ENCODE results near the gene UBE2E1.
A peak's percentile ranks its signal among the peaks of the same experiment; 100 is the strongest.

UBE2E1 gene

GRCh38 chr3:23805633-23806533, at the start of gene UBE2E1:
UBE2E1 (plus strand) TSS chr3:23805955; CDS start chr3:23807270, 1,315 bp downstream.
- H3K9ac ChIP-seq (ENCODE audit: low read length), result peak within 1 kb of the TSS; percentile 67
- H3K4me3 ChIP-seq (ENCODE audit: low read depth, low read length), result peak within 1 kb of the TSS; percentile 84
- H3K4me1 ChIP-seq (ENCODE audit: control insufficient read depth, insufficient read depth, low read length), result peaks cover 34% of the 10 kb centered on the region
- no peaks in the 10 kb centered on the region for H3K27me3 ChIP-seq (ENCODE audit: control insufficient read depth, insufficient read depth, low read length)
- no peaks in the 10 kb centered on the region for H3K9me3 ChIP-seq (ENCODE audit: control insufficient read depth, insufficient read depth, low read depth, low read length)
- H3K36me3 ChIP-seq (ENCODE audit: control insufficient read depth, insufficient read depth, low read length), result peaks cover 8% of the 10 kb centered on the region; the same call in 1 of the 2 replicates
- H3K27ac ChIP-seq (ENCODE audit: low read depth, low read length), result peak within 1 kb of the TSS; percentile 78; the same call in 1 of the 2 replicates

GRCh38 chr3:23756206-23756840, 49.4 kb upstream of the UBE2E1 start:
- H3K27ac ChIP-seq (ENCODE audit: low read depth, low read length), result no peak overlapping the region
- no peaks in the 10 kb centered on the region for H3K9me3 ChIP-seq (ENCODE audit: control insufficient read depth, insufficient read depth, low read depth, low read length)
- H3K36me3 ChIP-seq (ENCODE audit: control insufficient read depth, insufficient read depth, low read length), result no peaks in the 10 kb centered on the region
- no peaks in the 10 kb centered on the region for H3K27me3 ChIP-seq (ENCODE audit: control insufficient read depth, insufficient read depth, low read length)
- no peak overlapping the region for H3K4me3 ChIP-seq (ENCODE audit: low read depth, low read length)
- no peak overlapping the region for H3K9ac ChIP-seq (ENCODE audit: low read length)
- H3K4me1 ChIP-seq (ENCODE audit: control insufficient read depth, insufficient read depth, low read length), result peaks cover 24% of the 10 kb centered on the region

GRCh38 chr3:23758253-23758838, 47.4 kb upstream of the UBE2E1 start:
- H3K4me1 ChIP-seq (ENCODE audit: control insufficient read depth, insufficient read depth, low read length), result peaks cover 26% of the 10 kb centered on the region
- no peak overlapping the region for H3K27ac ChIP-seq (ENCODE audit: low read depth, low read length)
- H3K9me3 ChIP-seq (ENCODE audit: control insufficient read depth, insufficient read depth, low read depth, low read length), result no peaks in the 10 kb centered on the region
- H3K4me3 ChIP-seq (ENCODE audit: low read depth, low read length), result no peak overlapping the region
- no peak overlapping the region for H3K9ac ChIP-seq (ENCODE audit: low read length)
- H3K27me3 ChIP-seq (ENCODE audit: control insufficient read depth, insufficient read depth, low read length), result no peaks in the 10 kb centered on the region
- H3K36me3 ChIP-seq (ENCODE audit: control insufficient read depth, insufficient read depth, low read length), result no peaks in the 10 kb centered on the region

- Histone ChIP-seq H3K27ac (ENCODE audit: low read depth, low read length) (no peak overlapping the region), H3K4me1 (ENCODE audit: control insufficient read depth, insufficient read depth, low read length) (peaks cover 26% of the 10 kb centered on the region), H3K27me3 (ENCODE audit: control insufficient read depth, insufficient read depth, low read length) (no peaks in the 10 kb centered on the region), H3K4me3 (ENCODE audit: low read depth, low read length) (no peak overlapping the region), H3K9ac (ENCODE audit: low read length) (no peak overlapping the region), H3K36me3 (ENCODE audit: control insufficient read depth, insufficient read depth, low read length) (no peaks in the 10 kb centered on the region), H3K9me3 (ENCODE audit: control insufficient read depth, insufficient read depth, low read depth, low read length) (no peaks in the 10 kb centered on the region)
These were observed 45.4 kb upstream of the UBE2E1 start for GRCh38 chr3:23760325-23760724.

GRCh38 chr3:23760871-23761373, 44.8 kb upstream of the UBE2E1 start:
- Histone ChIP-seq H3K27me3 (ENCODE audit: control insufficient read depth, insufficient read depth, low read length) (no peaks in the 10 kb centered on the region), H3K9me3 (ENCODE audit: control insufficient read depth, insufficient read depth, low read depth, low read length) (no peaks in the 10 kb centered on the region), H3K27ac (ENCODE audit: low read depth, low read length) (no peak overlapping the region), H3K4me3 (ENCODE audit: low read depth, low read length) (no peak overlapping the region), H3K9ac (ENCODE audit: low read length) (no peak overlapping the region), H3K4me1 (ENCODE audit: control insufficient read depth, insufficient read depth, low read length) (peaks cover 26% of the 10 kb centered on the region), H3K36me3 (ENCODE audit: control insufficient read depth, insufficient read depth, low read length) (no peaks in the 10 kb centered on the region)

GRCh38 chr3:23761440-23761896, 44.3 kb upstream of the UBE2E1 start:
- Histone ChIP-seq H3K4me3 (ENCODE audit: low read depth, low read length) (no peak overlapping the region), H3K27ac (ENCODE audit: low read depth, low read length) (no peak overlapping the region), H3K9ac (ENCODE audit: low read length) (no peak overlapping the region), H3K4me1 (ENCODE audit: control insufficient read depth, insufficient read depth, low read length) (peaks cover 26% of the 10 kb centered on the region), H3K36me3 (ENCODE audit: control insufficient read depth, insufficient read depth, low read length) (no peaks in the 10 kb centered on the region), H3K27me3 (ENCODE audit: control insufficient read depth, insufficient read depth, low read length) (no peaks in the 10 kb centered on the region), H3K9me3 (ENCODE audit: control insufficient read depth, insufficient read depth, low read depth, low read length) (no peaks in the 10 kb centered on the region)

- Histone ChIP-seq H3K9me3 (ENCODE audit: control insufficient read depth, insufficient read depth, low read depth, low read length) (no peaks in the 10 kb centered on the region), H3K4me3 (ENCODE audit: low read depth, low read length) (no peak overlapping the region), H3K9ac (ENCODE audit: low read length) (no peak overlapping the region), H3K27ac (ENCODE audit: low read depth, low read length) (no peak overlapping the region), H3K36me3 (ENCODE audit: control insufficient read depth, insufficient read depth, low read length) (no peaks in the 10 kb centered on the region), H3K4me1 (ENCODE audit: control insufficient read depth, insufficient read depth, low read length) (peaks cover 26% of the 10 kb centered on the region), H3K27me3 (ENCODE audit: control insufficient read depth, insufficient read depth, low read length) (no peaks in the 10 kb centered on the region)
These were observed 43.5 kb upstream of the UBE2E1 start for GRCh38 chr3:23762214-23762613.

- Histone ChIP-seq H3K27me3 (ENCODE audit: control insufficient read depth, insufficient read depth, low read length) (no peaks in the 10 kb centered on the region), H3K4me1 (ENCODE audit: control insufficient read depth, insufficient read depth, low read length) (peaks cover 26% of the 10 kb centered on the region), H3K9me3 (ENCODE audit: control insufficient read depth, insufficient read depth, low read depth, low read length) (no peaks in the 10 kb centered on the region), H3K9ac (ENCODE audit: low read length) (no peak overlapping the region), H3K27ac (ENCODE audit: low read depth, low read length) (no peak overlapping the region), H3K4me3 (ENCODE audit: low read depth, low read length) (no peak overlapping the region), H3K36me3 (ENCODE audit: control insufficient read depth, insufficient read depth, low read length) (no peaks in the 10 kb centered on the region)
These were observed 42.8 kb upstream of the UBE2E1 start for GRCh38 chr3:23762759-23763477.

- no peaks in the 10 kb centered on the region for H3K36me3 ChIP-seq (ENCODE audit: control insufficient read depth, insufficient read depth, low read length)
- H3K9me3 ChIP-seq (ENCODE audit: control insufficient read depth, insufficient read depth, low read depth, low read length), result no peaks in the 10 kb centered on the region
- no peak overlapping the region for H3K4me3 ChIP-seq (ENCODE audit: low read depth, low read length)
- H3K4me1 ChIP-seq (ENCODE audit: control insufficient read depth, insufficient read depth, low read length), result peaks cover 26% of the 10 kb centered on the region
- H3K27me3 ChIP-seq (ENCODE audit: control insufficient read depth, insufficient read depth, low read length), result no peaks in the 10 kb centered on the region
- H3K9ac ChIP-seq (ENCODE audit: low read length), result no peak overlapping the region
- no peak overlapping the region for H3K27ac ChIP-seq (ENCODE audit: low read depth, low read length)
These were observed 41.3 kb upstream of the UBE2E1 start for GRCh38 chr3:23764407-23764806.

- no peaks in the 10 kb centered on the region for H3K9me3 ChIP-seq (ENCODE audit: control insufficient read depth, insufficient read depth, low read depth, low read length)
- no peaks in the 10 kb centered on the region for H3K27me3 ChIP-seq (ENCODE audit: control insufficient read depth, insufficient read depth, low read length)
- H3K27ac ChIP-seq (ENCODE audit: low read depth, low read length), result no peak overlapping the region
- H3K9ac ChIP-seq (ENCODE audit: low read length), result no peak overlapping the region
- no peaks in the 10 kb centered on the region for H3K36me3 ChIP-seq (ENCODE audit: control insufficient read depth, insufficient read depth, low read length)
- no peak overlapping the region for H3K4me3 ChIP-seq (ENCODE audit: low read depth, low read length)
- H3K4me1 ChIP-seq (ENCODE audit: control insufficient read depth, insufficient read depth, low read length), result peaks cover 7% of the 10 kb centered on the region
These were observed 38.2 kb upstream of the UBE2E1 start for GRCh38 chr3:23767546-23767945.
